ENCODE measurements around the gene ANKRD55. TPM values are rescaled to one million over a fixed set of nuclear protein-coding genes. Genes with fewer than 3 reads are reported as not detected.
"Not testable (repeated sequence)": the region's sequence is repeated elsewhere in the genome, so short reads cannot be mapped to it uniquely, and the experiment has no call there.

ANKRD55 gene
- total RNA-seq, 1 donor from 2014 or later, result 0.18 TPM

DNA sequence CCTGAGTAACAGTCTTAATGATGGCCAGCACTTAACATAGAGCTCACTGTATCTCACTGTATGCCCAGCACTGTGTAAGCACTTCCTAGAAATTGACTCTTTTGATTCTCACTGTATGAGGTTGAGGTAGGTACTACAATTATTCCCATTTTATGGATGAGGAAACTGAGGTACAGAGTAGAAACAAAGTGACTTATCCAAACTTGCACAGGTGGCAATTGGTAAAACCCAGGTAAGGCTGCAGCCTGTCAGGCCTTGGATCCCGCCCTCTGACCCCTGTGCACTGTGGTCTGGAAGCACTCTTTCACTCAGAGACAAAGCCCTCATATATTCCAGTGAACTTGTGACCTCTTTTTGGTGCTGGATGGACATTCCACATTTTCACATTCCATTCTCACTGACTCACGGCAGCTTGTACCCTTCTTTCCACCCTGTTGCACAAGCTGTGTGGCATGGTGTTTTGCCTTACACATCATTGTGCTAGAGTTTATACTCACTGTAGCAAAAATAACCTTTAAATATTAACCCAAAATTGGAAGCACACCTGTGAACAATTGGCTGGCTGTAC, 21.7 kb downstream of the ANKRD55 start:
- DNase-seq (ENCODE audit: low spot score in 2 of 2, unreplicated experiment in 2 of 2), result no peak
- H3K36me3 Mint-ChIP-seq, result peaks cover 7% of the 10 kb centered on the region
- H3K9me3 Mint-ChIP-seq, result peaks cover 15% of the 10 kb centered on the region
- peak overlapping the region; percentile 43 for H3K27ac Mint-ChIP-seq
- no peak overlapping the region for H3K4me3 Mint-ChIP-seq
- H3K4me1 Mint-ChIP-seq, result peaks cover 12% of the 10 kb centered on the region
- TF ChIP-seq CTCF (IDR thresholded peaks at IDR 0.05; ENCODE audit: unreplicated experiment), result no peak
- H3K27me3 Mint-ChIP-seq (ENCODE audit: low read depth), result no peaks in the 10 kb centered on the region

DNA sequence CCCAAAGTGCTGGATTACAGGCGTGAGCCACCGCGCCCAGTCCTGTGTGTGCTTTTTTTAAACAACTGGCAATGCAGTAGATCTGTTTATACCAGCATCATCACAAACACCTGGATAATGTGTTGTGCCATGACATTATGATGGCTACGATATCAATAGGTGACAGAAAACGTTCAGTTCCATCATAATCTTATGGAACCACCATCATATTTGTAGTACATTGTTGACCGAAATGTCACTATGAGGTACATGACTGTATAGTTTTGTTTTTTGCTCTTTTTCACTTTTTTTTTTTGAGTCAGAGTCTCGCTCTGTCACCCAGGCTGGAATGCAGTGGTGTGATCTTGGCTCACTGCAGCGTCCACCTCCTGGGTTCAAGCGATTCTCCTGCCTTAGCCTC, 24.4 kb downstream of the ANKRD55 start:
- Mint-ChIP-seq H3K36me3 (peaks cover under 1% of the 10 kb centered on the region), H3K4me3 (no peak overlapping the region), H3K9me3 (peaks cover 9% of the 10 kb centered on the region), H3K27me3 (ENCODE audit: low read depth) (no peaks in the 10 kb centered on the region), H3K27ac (no peak overlapping the region), H3K4me1 (peaks cover 12% of the 10 kb centered on the region)
- TF ChIP-seq CTCF (IDR thresholded peaks at IDR 0.05; ENCODE audit: unreplicated experiment), result no peak
- DNase-seq (ENCODE audit: low spot score in 2 of 2, unreplicated experiment in 2 of 2), result no peak

GRCh38 chr5:56207537-56207936, 25.6 kb downstream of the ANKRD55 start:
- H3K36me3 Mint-ChIP-seq, result no peaks in the 10 kb centered on the region

DNA sequence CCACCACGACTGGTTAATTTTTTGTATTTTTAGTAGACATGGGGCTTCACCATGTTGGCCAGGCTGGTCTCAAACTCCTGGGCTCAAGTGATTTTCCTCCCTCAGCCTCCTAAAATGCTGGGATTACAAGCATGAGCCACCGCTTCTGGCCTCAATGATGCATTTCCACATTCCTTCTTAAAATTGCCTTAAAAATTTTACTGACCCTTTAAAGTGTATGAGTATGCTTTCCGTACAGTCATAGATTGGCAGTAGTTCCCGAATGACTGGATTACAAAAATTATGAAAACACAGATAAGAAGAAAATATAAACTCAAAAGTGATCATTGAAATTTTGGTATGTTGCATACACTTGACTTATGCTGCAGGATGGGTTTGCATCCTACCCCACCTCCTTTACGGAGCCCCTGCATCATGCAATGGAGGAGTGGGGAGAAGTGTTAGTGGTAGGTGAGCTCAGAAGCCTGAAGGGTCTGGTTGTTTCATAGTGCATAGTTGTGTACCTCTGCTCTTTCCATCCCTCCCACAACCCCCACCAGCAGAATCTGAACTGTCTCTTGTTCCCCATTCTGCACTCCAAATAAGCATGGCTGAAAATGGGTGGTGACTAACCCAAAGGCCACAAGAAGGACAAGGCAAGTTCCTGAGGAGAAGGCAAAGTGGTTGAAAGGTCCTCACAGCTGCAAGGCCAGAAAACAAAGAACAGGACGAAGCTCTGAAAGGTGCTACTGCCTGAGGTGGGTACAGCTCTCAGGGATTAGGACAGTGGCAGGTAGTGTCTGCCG, 26.8 kb downstream of the ANKRD55 start:
- Mint-ChIP-seq H3K9me3 (peaks cover 3% of the 10 kb centered on the region), H3K27me3 (ENCODE audit: low read depth) (no peaks in the 10 kb centered on the region), H3K4me3 (no peak overlapping the region), H3K36me3 (no peaks in the 10 kb centered on the region), H3K27ac (no peak overlapping the region), H3K4me1 (peaks cover 6% of the 10 kb centered on the region)
- no peak for DNase-seq (ENCODE audit: low spot score in 2 of 2, unreplicated experiment in 2 of 2)
- TF ChIP-seq CTCF (IDR thresholded peaks at IDR 0.05; ENCODE audit: unreplicated experiment), result no peak

More at GRCh38 chr5:56207537-56207936, 25.6 kb downstream of the ANKRD55 start:
- Mint-ChIP-seq H3K4me1 (peaks cover 12% of the 10 kb centered on the region), H3K27ac (no peak overlapping the region), H3K9me3 (peaks cover 3% of the 10 kb centered on the region), H3K27me3 (ENCODE audit: low read depth) (no peaks in the 10 kb centered on the region), H3K4me3 (no peak overlapping the region)
- TF ChIP-seq CTCF (IDR thresholded peaks at IDR 0.05; ENCODE audit: unreplicated experiment), result no peak
- no peak for DNase-seq (ENCODE audit: low spot score in 2 of 2, unreplicated experiment in 2 of 2)

- not testable (repeated sequence) for H3K27ac Mint-ChIP-seq; H3K4me3 Mint-ChIP-seq; H3K36me3 Mint-ChIP-seq; DNase-seq (ENCODE audit: low spot score in 2 of 2, unreplicated experiment in 2 of 2); H3K9me3 Mint-ChIP-seq; H3K4me1 Mint-ChIP-seq; H3K27me3 Mint-ChIP-seq (ENCODE audit: low read depth)
Observed at GRCh38 chr5:56203936-56204335, 29.2 kb downstream of the ANKRD55 start.

- H3K27me3 Mint-ChIP-seq (ENCODE audit: low read depth), result no peaks in the 10 kb centered on the region
- no peak for DNase-seq (ENCODE audit: low spot score in 2 of 2, unreplicated experiment in 2 of 2)
- H3K9me3 Mint-ChIP-seq, result peaks cover 3% of the 10 kb centered on the region
- peaks cover 7% of the 10 kb centered on the region for H3K4me1 Mint-ChIP-seq
- no peak overlapping the region for H3K4me3 Mint-ChIP-seq
- TF ChIP-seq CTCF (IDR thresholded peaks at IDR 0.05; ENCODE audit: unreplicated experiment), result no peak
- no peaks in the 10 kb centered on the region for H3K36me3 Mint-ChIP-seq
- H3K27ac Mint-ChIP-seq, result peak overlapping the region; percentile 14
Observed at GRCh38 chr5:56202483-56202882, 30.6 kb downstream of the ANKRD55 start.

DNA sequence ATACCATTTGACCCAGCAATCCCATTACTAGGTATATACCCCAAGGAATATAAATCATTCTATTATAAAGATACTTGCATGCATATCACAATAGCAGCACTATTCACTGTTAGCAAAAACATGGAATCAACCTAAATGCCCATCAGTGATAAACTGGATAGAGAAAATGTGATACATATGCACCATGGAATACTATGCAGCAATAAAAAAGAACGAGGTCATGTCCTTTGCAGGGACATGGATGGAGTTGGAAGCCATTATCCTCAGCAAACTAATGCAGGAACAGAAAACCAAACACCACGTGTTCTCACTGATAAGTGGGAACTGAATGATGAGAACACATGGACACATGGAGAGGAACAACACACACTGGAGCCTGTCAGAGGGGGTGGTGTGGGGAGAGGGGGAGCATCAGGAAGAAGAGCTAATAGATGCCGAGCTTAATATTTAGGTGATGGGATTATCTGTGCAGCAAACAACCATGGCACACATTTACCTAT, 31.3 kb downstream of the ANKRD55 start:
- not testable (repeated sequence) for H3K27ac Mint-ChIP-seq; H3K36me3 Mint-ChIP-seq; H3K9me3 Mint-ChIP-seq; H3K27me3 Mint-ChIP-seq (ENCODE audit: low read depth); DNase-seq (ENCODE audit: low spot score in 2 of 2, unreplicated experiment in 2 of 2); H3K4me3 Mint-ChIP-seq; H3K4me1 Mint-ChIP-seq

Measured in mesothelial cell of epicardium (in vitro differentiated cells).